Fibroblast of skin of left biceps (primary cell): ENCODE measurements around the gene PLBD1.

ENCODE experiments used
- DNase-seq, 2 experiments: peaks; one replicate each; pipeline ENCODE4 v3.0.0-alpha.2; 2013; ENCODE audit warnings: low read depth in 2 of 2

Gene PLBD1

GRCh38 chr12:14564336-14564959 lies 3.2 kb downstream of the PLBD1 start:
- DNase-seq: no peak

GRCh38 chr12:14563046-14563445 lies 4.6 kb downstream of the PLBD1 start:
- no peak for DNase-seq

- no peak for DNase-seq
Measured at GRCh38 chr12:14562279-14562678, 5.4 kb downstream of the PLBD1 start.

- DNase-seq: no peak
Measured at GRCh38 chr12:14561677-14562238, 5.9 kb downstream of the PLBD1 start.

- no peak for DNase-seq
Measured at GRCh38 chr12:14560904-14561574, 6.6 kb downstream of the PLBD1 start.

GRCh38 chr12:14558473-14558959 lies 9.2 kb downstream of the PLBD1 start:
- DNase-seq: no peak

GRCh38 chr12:14557966-14558365 lies 9.7 kb downstream of the PLBD1 start:
- DNase-seq: no peak

GRCh38 chr12:14554281-14555007 lies 13.2 kb downstream of the PLBD1 start:
- DNase-seq: no peak

GRCh38 chr12:14548609-14549008 lies 19.1 kb downstream of the PLBD1 start:
- no peak for DNase-seq

GRCh38 chr12:14547571-14547970 lies 20.1 kb downstream of the PLBD1 start:
- no peak for DNase-seq

- no peak for DNase-seq
Measured at GRCh38 chr12:14545144-14546124, 22.2 kb downstream of the PLBD1 start.

- DNase-seq: no peak
Measured at GRCh38 chr12:14540801-14541462, 26.8 kb downstream of the PLBD1 start.

GRCh38 chr12:14537088-14537487 lies 30.6 kb downstream of the PLBD1 start:
- DNase-seq: no peak

GRCh38 chr12:14532152-14532551 lies 35.5 kb downstream of the PLBD1 start:
- DNase-seq: no peak

GRCh38 chr12:14525964-14526363 lies 41.7 kb downstream of the PLBD1 start:
- DNase-seq: no peak

GRCh38 chr12:14521822-14522221 lies 45.9 kb downstream of the PLBD1 start:
- no peak for DNase-seq

- no peak for DNase-seq
Measured at GRCh38 chr12:14514946-14515345, 52.7 kb downstream of the PLBD1 start.

GRCh38 chr12:14514154-14514842 lies 53.4 kb downstream of the PLBD1 start:
- no peak for DNase-seq

GRCh38 chr12:14510574-14510973 lies 57.1 kb downstream of the PLBD1 start:
- no peak for DNase-seq
